A549 (cell line): Measurements from ENCODE around the gene ITGA1.

ENCODE experiments used
- BHLHE40 ChIP-seq: IDR thresholded peaks from 2 replicates; pipeline ENCODE4 v1.6.1; 2012; ENCODE audit warnings: low read depth, low read length, inconsistent platforms
- EHF ChIP-seq: fragments of 250-450 bp; sonication (Bioruptor Pico); IDR thresholded peaks from 2 replicates; pipeline ENCODE4 v1.5.0; 2020; ENCODE audit warnings: mild to moderate bottlenecking
- EP300 ChIP-seq, 2 experiments: fragments of >200 bp; sonication (Bioruptor Twin); formaldehyde crosslinking; IDR thresholded peaks; 2 replicates in 1 of 2; 3 replicates in 1 of 2; pipeline ENCODE4 v1.6.1; 2016 to 2017
- HDAC2 ChIP-seq: fragments of 200-600 bp; sonication (generic); IDR thresholded peaks from 2 replicates; pipeline ENCODE4 v1.6.1; 2016
- HOXA7 ChIP-seq: fragments of 250-450 bp; sonication (Bioruptor Pico); IDR thresholded peaks from 2 replicates; pipeline ENCODE4 v1.5.0; 2020; ENCODE audit warnings: mild to moderate bottlenecking, moderate library complexity
- PBX3 ChIP-seq: IDR thresholded peaks from 2 replicates; pipeline ENCODE4 v1.6.1; 2012
- POLR2AphosphoS2 ChIP-seq: conservative IDR thresholded peaks from 2 replicates; pipeline ENCODE4 v1.6.1; 2012; ENCODE audit warnings: low read length, improper control_type of control experiment, inconsistent platforms
- RAD21 ChIP-seq, 2 experiments: fragments of >200 bp in 1 of 2; sonication (Bioruptor Twin) in 1 of 2; formaldehyde crosslinking in 1 of 2; IDR thresholded peaks in 1 of 2; conservative IDR thresholded peaks in 1 of 2; 2 replicates in 1 of 2; 3 replicates in 1 of 2; pipeline ENCODE4 v1.6.1; 2012 to 2018; ENCODE audit warnings: inconsistent platforms in 1 of 2
- REST ChIP-seq: fragments of 200-600 bp; sonication (generic); IDR thresholded peaks from 2 replicates; pipeline ENCODE4 v1.6.1; 2016; ENCODE audit warnings: antibody characterized with exemption, mild to moderate bottlenecking, moderate library complexity
- SMC3 ChIP-seq: fragments of >200 bp; sonication (Bioruptor Twin); formaldehyde crosslinking; IDR thresholded peaks from 3 replicates; pipeline ENCODE4 v1.6.1; 2018; ENCODE audit warnings: inconsistent platforms
- ZC3H11A ChIP-seq: fragments of 450-650 bp; IDR thresholded peaks from 2 replicates; pipeline ENCODE4 v1.6.1; 2014; ENCODE audit warnings: antibody characterized with exemption, mild to moderate bottlenecking
- ZFP36 ChIP-seq: fragments of 450-650 bp; IDR thresholded peaks from 2 replicates; pipeline ENCODE4 v1.6.1; 2014; ENCODE audit warnings: borderline replicate concordance; ENCODE audit not compliant: partially characterized antibody
- TF ChIP-seq, protein P1 (sequence below): fragments of >200 bp; sonication (Bioruptor Twin); formaldehyde crosslinking; IDR thresholded peaks from 3 replicates; pipeline ENCODE4 v1.5.1; 2016

DNA sequence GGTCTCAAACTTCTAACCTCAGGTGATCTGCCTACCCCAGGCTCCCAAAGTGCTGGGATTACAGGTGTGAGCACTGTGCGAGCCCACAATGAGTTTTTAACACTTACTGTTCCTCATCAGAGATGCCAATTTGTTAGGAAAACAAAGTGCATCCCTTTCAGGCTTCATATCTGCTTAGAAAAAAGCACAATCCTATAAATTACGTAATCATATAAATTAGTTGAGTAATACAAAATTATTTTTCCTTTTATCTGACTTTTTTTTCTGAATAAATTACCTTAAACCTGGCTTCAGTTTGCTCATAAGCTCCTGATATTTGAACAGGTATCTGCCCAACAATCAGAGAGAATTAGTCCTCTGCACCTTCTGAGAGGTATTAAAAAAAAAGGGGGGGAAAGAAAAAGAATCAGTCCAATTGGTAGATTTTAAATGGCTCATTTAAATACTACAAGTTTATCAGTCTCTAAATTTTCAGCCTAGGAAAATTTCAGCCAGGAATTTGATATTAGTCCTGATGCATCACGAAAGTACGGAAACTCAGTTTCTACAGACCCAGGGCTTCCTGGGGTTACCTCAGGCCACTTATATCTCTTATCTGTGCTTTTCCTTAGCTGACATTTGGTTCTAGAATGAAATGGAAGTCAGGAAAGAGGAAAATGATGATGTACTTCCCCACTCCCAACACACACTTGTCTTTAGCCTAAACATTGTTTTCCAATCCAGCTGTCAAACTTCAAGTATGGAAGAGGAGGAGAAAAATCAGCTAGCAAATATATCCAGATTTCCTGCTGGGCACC, 26.8 kb downstream of the ITGA1 start:
- no peak for TF ChIP-seq EP300 (IDR thresholded peaks at IDR 0.05)
- TF ChIP-seq, protein P1, sequence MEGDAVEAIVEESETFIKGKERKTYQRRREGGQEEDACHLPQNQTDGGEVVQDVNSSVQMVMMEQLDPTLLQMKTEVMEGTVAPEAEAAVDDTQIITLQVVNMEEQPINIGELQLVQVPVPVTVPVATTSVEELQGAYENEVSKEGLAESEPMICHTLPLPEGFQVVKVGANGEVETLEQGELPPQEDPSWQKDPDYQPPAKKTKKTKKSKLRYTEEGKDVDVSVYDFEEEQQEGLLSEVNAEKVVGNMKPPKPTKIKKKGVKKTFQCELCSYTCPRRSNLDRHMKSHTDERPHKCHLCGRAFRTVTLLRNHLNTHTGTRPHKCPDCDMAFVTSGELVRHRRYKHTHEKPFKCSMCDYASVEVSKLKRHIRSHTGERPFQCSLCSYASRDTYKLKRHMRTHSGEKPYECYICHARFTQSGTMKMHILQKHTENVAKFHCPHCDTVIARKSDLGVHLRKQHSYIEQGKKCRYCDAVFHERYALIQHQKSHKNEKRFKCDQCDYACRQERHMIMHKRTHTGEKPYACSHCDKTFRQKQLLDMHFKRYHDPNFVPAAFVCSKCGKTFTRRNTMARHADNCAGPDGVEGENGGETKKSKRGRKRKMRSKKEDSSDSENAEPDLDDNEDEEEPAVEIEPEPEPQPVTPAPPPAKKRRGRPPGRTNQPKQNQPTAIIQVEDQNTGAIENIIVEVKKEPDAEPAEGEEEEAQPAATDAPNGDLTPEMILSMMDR: no peak
- no peak for TF ChIP-seq BHLHE40
- TF ChIP-seq SMC3: no peak
- TF ChIP-seq EHF (CRISPR knock-in tag): no peak
- TF ChIP-seq PBX3: no peak
- no peak for TF ChIP-seq ZFP36
- no peak for TF ChIP-seq ZC3H11A
- no peak for TF ChIP-seq POLR2AphosphoS2
- no peak for TF ChIP-seq REST
- TF ChIP-seq HOXA7: no peak
- TF ChIP-seq HDAC2: no peak
- no peak for TF ChIP-seq RAD21 (conservative IDR thresholded peaks at IDR 0.05 in 1 of 2, IDR thresholded peaks at IDR 0.05 in 1 of 2)
